GM21737 (cell line): ENCODE data around the gene TMEM30A.
A peak's percentile ranks its signal among the peaks of the same experiment; 100 is the strongest.

Source experiments
- ATAC-seq: cut with Tn5 transposase; IDR thresholded peaks from one replicate; pipeline ENCODE4 v1.9.1; 2021; ENCODE audit warnings: mild to moderate bottlenecking, moderate library complexity; ENCODE audit not compliant: unreplicated experiment

The TMEM30A gene

DNA sequence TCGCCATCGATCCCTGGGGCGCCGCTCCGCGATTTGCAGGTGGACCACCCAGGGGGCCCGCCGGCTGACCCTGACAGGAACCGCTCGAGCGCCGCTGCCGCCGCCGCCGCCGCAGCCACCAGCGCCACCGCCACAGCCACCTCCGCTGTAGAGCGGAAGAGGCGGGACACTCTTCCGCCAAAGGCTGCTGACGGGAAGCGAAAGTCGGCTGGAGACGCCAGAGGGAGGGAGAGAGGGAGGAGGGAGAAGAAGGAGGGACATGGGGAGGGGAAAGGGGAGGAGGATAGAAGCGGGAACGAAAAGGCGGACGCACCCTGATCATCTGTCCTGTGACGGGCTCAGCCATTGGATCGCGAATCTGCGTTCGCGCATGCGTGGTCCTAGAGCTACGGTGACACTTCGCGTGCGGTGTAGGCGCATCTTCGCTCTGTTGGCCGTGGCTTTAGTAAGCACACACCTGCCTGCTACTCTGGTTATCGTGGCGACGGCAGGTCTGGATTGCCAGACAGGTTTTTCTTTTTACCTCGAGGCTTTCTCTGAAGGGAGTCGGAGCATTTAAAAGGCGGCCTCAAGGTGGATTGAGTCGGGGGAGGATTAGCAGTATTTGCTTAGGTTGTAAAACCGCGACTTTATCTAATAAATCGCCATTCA, at the start of gene TMEM30A:
TSS of gene TMEM30A (minus strand) at position 161 of the 651 bp plus-strand sequence. CDS start at position 7, 154 bp downstream.
- ATAC-seq, result peak; percentile 93

DNA sequence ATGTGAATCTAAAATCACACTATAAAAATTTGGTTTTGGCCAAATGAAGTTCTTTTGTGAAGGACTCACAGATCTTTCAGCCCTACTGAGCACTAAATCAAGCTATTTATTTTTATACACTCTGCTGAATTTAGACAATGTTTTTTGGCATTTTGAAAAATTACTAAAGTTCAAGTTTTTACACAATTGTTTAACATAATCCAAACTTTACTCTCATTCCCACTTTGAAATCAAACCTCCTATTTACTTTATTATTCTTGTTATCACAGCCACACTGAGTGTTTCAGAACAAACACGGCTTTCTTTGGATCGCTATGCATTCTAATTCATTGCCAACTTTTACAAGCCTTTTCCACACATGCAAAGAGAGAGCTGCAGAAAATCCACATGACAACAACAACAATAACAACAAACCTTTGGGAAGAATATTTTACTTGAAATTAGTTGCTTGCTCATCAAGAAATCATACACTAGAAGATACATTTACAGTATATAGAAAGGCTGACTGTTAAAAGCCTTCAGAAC, 49.1 kb upstream of the TMEM30A start:
- ATAC-seq, result no peak

DNA sequence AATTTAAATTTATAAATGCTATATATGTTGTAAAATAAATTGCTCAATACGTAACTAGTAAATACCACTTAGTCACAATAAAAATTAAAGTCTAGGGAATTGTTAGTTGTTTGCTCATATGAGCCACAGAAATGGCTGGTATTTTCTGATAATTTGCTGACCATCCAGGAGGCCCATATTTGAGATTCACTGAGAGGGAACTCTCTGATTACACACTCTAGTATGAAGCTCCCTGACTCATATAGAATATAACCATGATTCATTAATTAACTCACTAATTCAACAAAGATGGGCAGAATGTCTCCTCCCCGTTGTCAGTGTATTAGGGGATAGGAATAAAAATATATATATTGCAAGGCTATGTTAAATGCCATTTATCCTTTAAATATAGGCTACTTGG, 46.6 kb upstream of the TMEM30A start:
- ATAC-seq, result no peak

DNA sequence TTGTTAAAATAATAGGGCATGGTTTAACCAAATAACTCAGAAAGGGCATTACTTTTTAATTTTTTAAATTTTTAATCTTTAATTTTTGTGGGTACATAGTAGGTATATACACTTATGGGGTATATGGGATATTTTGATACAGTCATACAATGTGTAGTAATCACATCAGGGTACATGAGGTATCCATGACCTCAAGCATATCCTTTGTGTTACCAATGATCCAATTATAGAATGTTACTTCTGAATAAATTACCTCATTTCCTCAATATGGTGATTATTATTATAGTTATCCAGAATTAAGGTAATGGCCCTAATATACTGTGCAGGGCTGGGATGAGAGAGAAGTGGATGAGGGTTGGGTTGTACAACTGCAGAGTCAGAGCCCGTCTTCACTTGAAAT, 45.1 kb upstream of the TMEM30A start:
- no peak for ATAC-seq

DNA sequence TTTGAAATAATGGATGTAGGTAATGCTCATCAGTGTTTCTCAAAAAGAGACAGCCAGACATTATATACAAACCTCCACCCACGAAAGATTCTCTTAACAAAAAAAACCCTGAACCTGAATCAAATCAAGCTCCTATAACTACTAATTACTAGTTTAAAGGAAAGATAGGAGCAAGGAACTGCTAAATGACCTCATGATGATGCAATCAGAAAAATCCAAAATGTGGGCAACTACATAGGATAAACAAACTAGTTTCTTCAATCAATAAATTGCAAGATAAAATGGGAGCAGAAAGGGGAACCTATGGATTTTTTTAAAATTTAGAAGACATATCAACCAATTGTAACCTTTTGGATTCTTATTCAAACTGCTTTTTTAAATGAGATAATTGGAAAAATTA, 43.2 kb upstream of the TMEM30A start:
- no peak for ATAC-seq

DNA sequence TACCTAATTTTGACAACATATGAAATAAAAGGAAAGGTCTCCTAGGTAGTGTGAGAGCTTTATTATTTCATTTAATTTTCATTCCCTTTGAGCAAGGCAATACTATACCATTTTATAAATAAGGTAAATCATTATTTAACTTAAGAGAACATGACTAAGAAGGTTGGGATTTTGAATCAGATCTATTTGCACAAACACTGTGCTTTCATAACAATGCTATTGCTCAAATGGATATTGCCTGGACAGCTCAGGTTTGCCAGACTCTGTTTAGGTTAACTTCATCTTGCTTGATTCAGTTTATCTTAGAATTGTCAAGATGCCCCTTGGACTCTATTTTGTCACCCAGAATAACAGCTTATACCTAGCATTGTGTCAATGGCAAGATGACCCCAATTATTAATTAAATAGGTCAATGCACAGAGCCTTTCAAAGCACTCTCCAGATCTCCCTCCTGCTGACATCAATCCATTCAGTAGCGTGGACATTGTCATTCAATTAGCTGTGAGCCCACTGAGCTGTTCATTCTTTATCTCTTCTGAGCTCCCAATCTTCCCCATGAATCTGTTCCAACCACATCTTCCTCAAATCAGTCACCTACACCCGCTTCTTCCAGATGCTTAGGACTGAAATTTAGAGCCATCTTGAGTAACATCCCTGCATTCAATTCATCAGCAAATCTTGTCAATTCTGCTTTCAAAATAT, 42.1 kb upstream of the TMEM30A start:
- no peak for ATAC-seq

DNA sequence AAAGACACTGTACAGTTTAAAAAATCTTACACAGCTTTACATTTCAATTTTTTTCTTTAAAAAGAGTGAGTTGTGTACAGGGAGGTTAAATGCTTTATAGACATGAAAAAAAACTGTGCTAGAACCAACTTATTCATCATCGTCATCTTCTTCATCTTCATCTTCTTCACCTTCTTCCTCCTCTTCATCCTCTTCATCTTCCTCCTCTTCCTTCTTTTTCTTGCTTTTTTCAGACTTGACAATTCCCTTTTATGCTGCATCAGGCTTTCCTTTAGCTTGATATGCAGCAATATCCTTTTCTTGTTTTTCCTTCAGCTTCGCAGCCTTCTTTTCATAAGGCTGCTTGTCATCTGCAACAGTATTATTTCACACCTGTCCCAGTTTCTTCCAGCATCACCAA, 34.3 kb upstream of the TMEM30A start:
- no peak for ATAC-seq

DNA sequence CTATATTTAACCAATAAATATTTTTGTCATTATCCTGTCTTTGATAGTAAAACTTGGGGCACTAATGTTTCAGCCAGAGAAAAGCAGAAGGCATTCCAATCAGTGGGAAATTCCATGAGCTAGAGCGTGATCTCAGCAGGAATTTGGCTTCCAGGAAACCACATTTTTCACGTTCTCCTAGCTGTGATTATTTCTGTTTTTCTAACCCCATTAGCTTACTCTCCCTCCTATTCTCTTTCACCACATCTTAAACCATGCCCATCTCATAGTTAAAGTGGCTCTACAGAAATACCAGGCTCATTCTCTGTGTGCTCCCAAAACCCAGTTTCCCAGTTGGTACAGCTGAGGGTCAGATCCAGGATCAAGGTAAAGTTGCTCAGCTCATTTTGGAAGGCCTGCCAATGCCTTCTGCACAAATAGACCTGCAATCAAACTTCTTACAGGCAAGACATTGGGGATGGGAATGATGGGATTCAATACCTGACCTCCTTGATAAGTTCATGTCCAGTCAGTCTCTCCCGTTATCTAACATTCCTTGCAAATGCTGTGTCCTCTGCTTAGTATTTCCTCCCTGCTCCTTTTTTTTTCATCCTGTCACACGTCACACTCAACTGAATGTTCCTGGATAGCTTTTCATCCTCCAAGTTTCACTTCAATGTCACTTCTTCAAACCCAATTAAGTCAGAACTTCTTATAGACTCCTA, 33.1 kb upstream of the TMEM30A start:
- ATAC-seq, result no peak

DNA sequence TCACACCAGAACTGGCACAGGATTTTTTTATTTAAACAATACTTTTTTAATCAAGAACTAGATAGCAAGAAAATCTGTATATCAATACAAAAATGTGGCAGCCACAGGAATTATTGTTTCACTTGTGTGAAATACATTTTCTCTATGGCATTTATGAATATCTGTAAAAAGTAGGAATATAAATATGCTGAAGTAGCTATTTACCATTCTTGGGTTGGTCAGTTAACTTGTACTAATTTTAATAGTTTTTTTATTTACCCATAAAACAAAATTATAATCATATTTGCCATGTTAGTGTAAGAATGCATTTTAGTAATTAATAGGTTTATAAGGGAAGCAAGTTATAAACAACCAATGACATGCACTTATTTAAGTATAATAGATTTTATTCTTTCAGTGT, 31.4 kb upstream of the TMEM30A start:
- ATAC-seq, result no peak

DNA sequence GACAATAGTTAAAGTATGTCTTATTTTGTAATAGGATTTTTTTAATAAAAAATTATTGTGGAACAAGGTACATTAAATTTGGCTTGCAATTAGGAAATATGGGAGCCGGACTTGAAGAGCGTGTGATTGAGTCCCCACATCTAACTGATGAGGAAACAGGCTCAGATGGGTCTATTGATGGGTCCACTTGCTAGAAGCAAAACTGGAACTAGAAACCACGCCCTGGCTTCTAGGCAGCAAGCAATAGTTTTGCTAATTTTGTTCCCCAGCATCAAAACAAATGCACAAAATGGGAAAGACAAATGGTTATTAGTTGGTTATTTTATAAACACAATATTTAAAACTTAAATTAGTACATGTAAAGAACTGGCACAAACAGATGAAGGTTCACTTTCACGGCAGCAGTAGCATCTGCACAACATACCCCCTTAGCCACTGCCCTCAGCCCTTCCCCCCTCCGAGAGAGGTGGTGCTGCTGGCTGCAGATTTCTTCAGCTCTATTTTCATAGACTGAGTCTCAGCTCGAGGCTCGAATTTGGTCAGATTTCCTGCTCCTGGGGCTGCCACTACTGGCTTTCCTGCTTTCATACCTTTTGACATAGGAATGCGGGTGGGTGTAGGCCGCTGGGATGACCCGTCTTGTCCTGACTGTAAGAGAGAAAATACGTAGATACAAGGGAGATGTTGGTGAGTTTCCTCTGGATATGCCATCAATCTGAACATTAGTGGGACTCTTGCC, 23.8 kb upstream of the TMEM30A start:
- ATAC-seq, result no peak

DNA sequence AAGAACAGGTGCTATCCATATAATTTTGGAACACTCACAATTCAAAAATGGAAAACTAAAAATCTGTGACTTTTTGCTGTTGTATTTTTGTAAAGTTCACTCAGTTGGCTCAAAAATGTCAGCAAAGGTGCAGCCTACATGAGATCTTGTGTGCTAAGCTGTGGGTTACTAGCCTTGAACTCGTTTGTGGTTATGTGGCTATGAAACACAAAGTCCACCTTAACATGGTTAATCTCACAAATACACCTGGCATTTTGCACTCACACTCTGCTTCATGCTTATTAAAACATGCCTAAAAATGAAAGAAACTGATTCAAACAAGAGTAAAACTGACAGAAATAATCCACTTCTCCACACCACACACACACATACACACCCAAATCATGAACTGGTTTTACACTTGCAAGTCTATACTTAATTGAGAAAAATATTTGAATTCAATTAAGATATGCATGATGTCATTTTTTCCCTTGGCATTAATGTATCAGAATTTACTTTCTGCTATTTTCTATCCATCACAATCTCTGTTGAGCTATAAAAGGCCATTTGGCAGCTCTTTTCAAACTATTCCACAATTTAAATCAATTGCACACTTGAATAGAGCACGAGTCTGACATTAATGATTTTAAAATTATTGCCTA, 22.9 kb upstream of the TMEM30A start:
- ATAC-seq, result no peak

DNA sequence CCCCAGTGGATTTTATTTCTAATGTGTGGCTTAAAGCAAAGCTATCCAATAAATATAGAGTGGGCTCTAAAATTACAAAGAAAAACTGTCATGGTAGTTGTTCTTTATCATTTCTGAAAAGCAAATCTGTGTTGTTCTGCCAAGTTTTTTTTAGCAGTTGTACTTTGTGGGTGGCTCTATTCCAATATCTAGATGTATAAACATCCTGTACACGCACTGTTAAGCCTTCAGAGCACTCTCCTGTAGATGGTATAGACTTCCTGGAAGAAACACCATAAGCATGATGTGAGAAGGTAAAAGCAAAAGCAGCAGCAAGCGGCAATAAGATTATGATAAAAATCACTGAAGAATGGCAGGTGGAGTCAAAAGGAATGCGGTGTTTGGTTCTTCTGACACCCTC, 21.5 kb upstream of the TMEM30A start:
- ATAC-seq, result no peak

DNA sequence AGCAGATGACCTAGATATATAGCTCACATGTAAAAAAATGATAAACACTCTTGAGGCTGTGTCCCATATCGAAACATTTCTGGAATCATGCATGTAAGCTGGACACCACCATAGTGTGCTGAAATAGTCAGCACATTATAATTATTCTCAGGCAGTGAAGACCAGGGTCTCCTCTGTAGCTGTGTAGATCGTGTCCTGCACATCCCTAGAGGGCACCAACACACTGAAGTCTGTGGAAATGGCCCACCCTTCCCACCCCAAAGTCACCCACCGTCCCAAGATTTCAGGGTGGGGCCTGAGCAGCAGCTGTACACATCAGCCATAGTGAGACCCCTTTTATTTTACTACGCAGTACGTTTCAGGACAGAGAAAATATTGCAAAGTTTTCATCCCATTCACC, 21.0 kb upstream of the TMEM30A start:
- ATAC-seq, result no peak

DNA sequence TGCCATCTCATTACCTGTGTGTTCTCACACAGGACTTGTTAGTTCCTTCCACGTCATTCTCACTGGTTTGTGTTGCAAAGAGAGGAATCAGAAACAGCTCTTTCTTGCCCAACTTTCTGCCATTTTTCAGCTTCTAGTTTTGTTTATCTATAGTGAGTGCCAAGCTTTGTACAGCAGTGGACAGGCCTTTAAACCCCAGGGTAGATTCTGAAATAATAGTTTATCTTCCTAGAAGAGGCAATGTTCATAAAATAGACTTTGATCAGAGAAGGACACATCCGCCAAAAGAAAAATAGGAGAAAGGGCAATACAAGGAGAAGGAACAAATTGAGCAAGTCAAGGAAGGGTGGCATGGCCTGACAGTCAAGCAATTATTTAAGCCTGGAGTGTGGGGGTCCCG, 17.7 kb upstream of the TMEM30A start:
- ATAC-seq, result no peak

DNA sequence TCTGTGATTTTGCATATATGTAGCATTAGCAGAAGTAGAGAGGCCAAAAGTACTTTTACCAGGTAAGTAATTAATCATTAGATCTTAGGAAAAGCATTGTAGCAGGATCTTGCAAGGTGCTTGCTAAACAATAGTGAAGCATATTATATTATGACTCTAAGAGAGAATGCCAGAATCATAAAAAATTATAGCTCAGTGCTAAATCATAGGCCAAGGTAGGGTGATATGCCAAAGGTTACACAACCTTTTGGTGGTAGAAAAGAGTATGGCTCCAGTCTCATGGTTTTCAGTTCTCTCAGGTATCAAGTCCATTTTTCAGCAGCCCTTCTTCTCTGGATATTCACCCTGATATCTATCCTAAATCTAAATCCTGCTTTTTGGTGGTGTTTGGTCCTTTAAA, 16.9 kb upstream of the TMEM30A start:
- no peak for ATAC-seq

DNA sequence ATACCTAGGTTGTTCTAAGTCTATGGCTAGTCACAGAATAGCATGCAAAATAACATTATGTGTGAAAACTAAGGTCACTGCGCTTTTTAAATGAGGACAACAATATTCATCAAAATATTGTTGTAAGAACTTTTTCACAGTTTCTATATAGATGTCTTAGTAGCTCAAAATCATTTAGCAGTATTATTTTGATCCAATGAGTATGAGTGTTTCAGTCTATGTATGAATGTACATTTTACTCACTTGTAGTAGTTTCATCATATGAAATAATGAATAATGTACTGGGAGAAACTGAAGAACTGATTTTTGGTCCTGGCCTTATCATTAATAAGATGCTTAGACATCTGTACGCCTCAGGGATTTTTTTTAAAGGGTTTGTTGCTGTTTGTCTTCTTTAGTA, 16.5 kb upstream of the TMEM30A start:
- ATAC-seq, result no peak

DNA sequence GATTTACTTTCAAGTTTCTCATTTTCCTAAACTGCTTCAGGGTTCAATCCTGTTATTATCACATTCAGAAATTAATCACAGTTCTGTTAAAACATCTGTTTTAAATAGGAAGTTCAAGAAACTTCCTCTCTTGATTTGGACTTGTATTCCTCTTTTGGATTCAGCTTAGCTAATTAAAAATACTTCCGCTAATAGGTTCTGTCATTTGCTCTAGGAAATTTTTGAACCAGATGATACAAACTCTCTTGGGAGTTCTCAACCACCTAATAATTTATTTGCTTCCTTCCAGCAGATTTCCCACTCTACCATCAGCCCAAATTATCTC, 15.9 kb upstream of the TMEM30A start:
- ATAC-seq, result no peak

DNA sequence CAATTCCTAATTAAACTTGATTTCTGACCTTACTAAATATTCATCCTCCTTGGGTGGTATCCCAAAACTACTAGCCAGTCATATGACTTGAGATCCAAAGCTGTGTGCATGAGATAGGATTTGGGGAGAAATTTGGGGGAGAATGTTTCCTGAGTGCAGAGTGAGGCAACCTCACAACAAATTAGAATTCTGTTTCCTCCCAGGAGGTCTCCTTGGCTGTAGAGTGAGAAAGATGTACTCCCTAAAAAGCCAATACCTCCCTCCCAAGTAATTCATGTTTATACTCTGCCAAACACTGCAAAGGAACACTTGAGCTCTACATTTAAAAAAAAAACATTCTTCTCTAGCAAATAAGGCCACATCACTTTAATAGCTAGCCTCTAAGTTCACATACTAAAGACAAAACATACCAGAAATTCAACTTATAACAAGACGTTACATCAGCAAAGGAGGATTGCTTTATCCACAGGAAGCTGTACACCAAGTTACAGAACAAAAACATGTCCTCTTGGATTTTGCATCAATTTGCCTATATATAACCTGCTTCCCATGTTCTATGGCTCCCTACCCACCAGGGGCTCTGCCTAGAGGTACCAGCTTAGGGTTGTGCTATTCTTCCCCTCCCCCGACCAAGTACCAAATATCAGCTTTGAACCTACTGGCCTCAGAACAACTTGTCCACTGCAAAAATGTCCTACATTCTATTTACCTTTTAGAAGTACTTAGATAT, 15.4 kb upstream of the TMEM30A start:
- no peak for ATAC-seq

DNA sequence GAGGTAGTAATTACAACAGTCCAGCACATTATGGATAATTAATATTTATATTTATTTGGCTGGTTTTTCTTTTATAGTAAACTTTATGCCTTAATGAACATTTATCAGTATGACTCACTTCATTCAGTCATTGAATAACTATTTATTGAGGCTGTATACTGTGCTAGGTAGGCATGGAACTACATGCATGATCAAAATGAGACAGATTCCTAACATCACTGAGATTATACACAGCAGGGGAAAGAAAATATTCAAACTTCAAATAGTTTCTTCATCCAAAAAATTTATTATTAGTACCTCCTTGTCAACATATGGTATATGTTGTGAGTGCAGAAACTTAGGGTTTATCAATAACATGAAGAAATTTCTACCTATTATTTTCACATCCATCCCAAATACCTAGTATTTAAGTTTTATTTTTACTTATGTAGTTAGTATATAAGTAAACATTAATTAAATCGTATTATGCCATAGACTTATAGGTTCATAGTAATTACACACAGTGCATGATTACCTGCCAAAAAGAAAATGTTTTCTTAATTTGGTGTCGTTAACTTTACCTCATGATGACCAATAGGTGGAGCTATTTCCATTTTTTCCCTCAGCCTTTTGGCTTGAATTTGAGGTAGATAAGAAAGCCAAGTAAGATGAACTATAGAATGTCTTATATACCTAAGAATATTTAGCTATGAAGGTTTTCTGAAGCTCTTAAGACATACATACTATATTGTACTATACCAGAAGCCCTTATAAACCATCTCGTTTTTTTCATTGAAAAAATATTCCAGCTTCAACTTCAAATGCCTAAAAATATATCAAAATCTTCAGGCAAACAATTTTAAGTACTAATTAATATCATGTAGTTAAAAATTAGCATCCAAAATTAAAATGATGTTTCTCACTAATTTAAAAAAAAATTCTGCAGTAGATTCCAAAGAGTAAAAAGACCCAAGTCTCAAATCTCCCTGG, 12.5 kb upstream of the TMEM30A start:
- peak; percentile 71 for ATAC-seq
